GM12878 (cell line): Measurements from ENCODE around the gene PLCB4.

Experiments
- CBFB ChIP-seq: IDR thresholded peaks from 2 replicates; pipeline ENCODE4 v1.6.1; 2016; ENCODE audit warnings: antibody characterized with exemption, low read depth
- CTCF ChIP-seq, 3 experiments: IDR thresholded peaks in 2 of 3; conservative IDR thresholded peaks in 1 of 3; 2 replicates each; pipeline ENCODE4 v1.5.1; 2011; ENCODE audit warnings: low read depth in 3 of 3, low read length in 3 of 3, mild to moderate bottlenecking in 3 of 3, control low read depth in 2 of 3, moderate library complexity in 2 of 3, inconsistent platforms in 1 of 3, mixed read lengths in 1 of 3; ENCODE audit not compliant: control insufficient read depth in 2 of 3, insufficient read depth in 1 of 3; ENCODE audit errors: extremely low read depth in 1 of 3
- EP300 ChIP-seq, 2 experiments: fragments of 150-350 bp in 1 of 2; IDR thresholded peaks; 2 replicates each; pipeline ENCODE4 v1.6.1; 2011 to 2012; ENCODE audit warnings: low read depth in 2 of 2, low read length in 2 of 2, borderline replicate concordance in 1 of 2, improper control_type of control experiment in 1 of 2, inconsistent platforms in 1 of 2; ENCODE audit not compliant: control insufficient read depth in 1 of 2
- EZH2 ChIP-seq: IDR thresholded peaks from 2 replicates; pipeline ENCODE4 v1.6.1; 2012; ENCODE audit warnings: low read depth, mild to moderate bottlenecking, control low read depth, inconsistent platforms, low read length, borderline replicate concordance; ENCODE audit not compliant: control insufficient read depth
- GATAD2B ChIP-seq: fragments of 450-650 bp; conservative IDR thresholded peaks from 2 replicates; pipeline ENCODE4 v1.6.1; 2017; ENCODE audit warnings: low read depth, mild to moderate bottlenecking, moderate library complexity
- HDAC2 ChIP-seq: fragments of 200-600 bp; sonication (generic); IDR thresholded peaks from 2 replicates; pipeline ENCODE4 v1.6.1; 2017
- NRF1 ChIP-seq: conservative IDR thresholded peaks from 2 replicates; pipeline ENCODE4 v1.6.1; 2011; ENCODE audit warnings: mild to moderate bottlenecking, low read depth, low read length, improper control_type of control experiment
- POLR2A ChIP-seq: IDR thresholded peaks from 2 replicates; pipeline ENCODE4 v1.6.1; 2011; ENCODE audit warnings: low read depth, mild to moderate bottlenecking, low read length
- SMC3 ChIP-seq: IDR thresholded peaks from 2 replicates; pipeline ENCODE4 v1.6.1; 2011; ENCODE audit warnings: low read length, improper control_type of control experiment, borderline replicate concordance
- USF1 ChIP-seq: IDR thresholded peaks from 2 replicates; pipeline ENCODE4 v1.6.1; 2011; ENCODE audit warnings: borderline replicate concordance, low read depth, mild to moderate bottlenecking, moderate library complexity, mixed read lengths, low read length; ENCODE audit not compliant: insufficient read depth; ENCODE audit errors: extremely low read length

- TF ChIP-seq EP300 (IDR thresholded peaks at IDR 0.05; ENCODE audit: borderline replicate concordance in 1 of 2, control insufficient read depth in 1 of 2, low read depth in 2 of 2, low read length in 2 of 2): no peak
- TF ChIP-seq CTCF (IDR thresholded peaks at IDR 0.05 in 2 of 3, conservative IDR thresholded peaks at IDR 0.05 in 1 of 3; ENCODE audit: control insufficient read depth in 2 of 3, extremely low read depth in 1 of 3, insufficient read depth in 1 of 3, low read depth in 3 of 3, low read length in 3 of 3): no peak
- no peak for TF ChIP-seq USF1
- TF ChIP-seq HDAC2: no peak
- TF ChIP-seq POLR2A: no peak
- no peak for TF ChIP-seq CBFB
- TF ChIP-seq GATAD2B: no peak
- no peak for TF ChIP-seq EZH2
- no peak for TF ChIP-seq SMC3
- TF ChIP-seq NRF1: no peak
These were observed 181.6 kb downstream of the PLCB4 start for GRCh38 chr20:9250511-9250910.
